ENCODE results near the gene GPR156.

DNA sequence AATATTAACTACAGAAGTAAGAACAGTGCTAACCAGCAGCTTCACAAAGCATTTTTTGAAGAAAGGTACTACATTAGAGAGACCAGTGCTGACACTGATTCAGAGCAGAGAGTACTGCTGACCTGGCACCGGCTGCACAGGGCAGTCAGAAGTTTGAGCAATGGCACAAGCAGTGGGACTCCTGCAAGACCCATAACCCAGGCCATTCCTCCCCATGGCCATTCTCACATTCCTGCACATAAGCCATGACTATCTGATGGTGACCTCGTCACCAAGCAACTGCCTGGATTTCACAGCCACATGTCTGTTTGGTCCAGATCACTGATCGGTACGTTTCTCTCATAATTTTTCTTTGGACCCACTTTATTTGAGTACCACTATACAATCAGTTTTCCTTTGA lies 88.7 kb downstream of the GPR156 start:
- no peak for TF ChIP-seq TARDBP (IDR thresholded peaks at IDR 0.05)
- no peak for TF ChIP-seq FOXM1 (IDR thresholded peaks at IDR 0.05; ENCODE audit: borderline replicate concordance)
- no peak for TF ChIP-seq LEF1 (IDR thresholded peaks at IDR 0.05; ENCODE audit: borderline replicate concordance)
- no peak for TF ChIP-seq NFRKB (IDR thresholded peaks at IDR 0.05)
- TF ChIP-seq CTBP1 (IDR thresholded peaks at IDR 0.05; ENCODE audit: borderline replicate concordance): no peak
- TF ChIP-seq ARNT (IDR thresholded peaks at IDR 0.05): no peak
- no peak for TF ChIP-seq HDGF (IDR thresholded peaks at IDR 0.05; ENCODE audit: borderline replicate concordance)
- no peak for TF ChIP-seq ELF4 (IDR thresholded peaks at IDR 0.05)

Data from HEK293T (cell line).